KMS-11 (cell line): ENCODE data around the gene MEP1A.
"Not testable (repeated sequence)": the region's sequence is repeated elsewhere in the genome, so short reads cannot be mapped to it uniquely, and the experiment has no call there.

Experiments used
- H2AFZ ChIP-seq: fragments of 200-600 bp; sonication (generic); 2 replicates; pipeline ENCODE4 v1.6.1; 2016; ENCODE audit warnings: antibody characterized with exemption, mixed run types, low read depth
- H3K27ac ChIP-seq: fragments of 200-600 bp; sonication (generic); 2 replicates; pipeline ENCODE4 v1.6.1; 2016; ENCODE audit warnings: mild to moderate bottlenecking, mixed run types
- H3K27me3 ChIP-seq: fragments of 200-600 bp; sonication (generic); 2 replicates; pipeline ENCODE4 v1.6.1; 2017; ENCODE audit warnings: mild to moderate bottlenecking, low read depth, mixed run types, moderate library complexity; ENCODE audit not compliant: insufficient read depth
- H3K36me3 ChIP-seq: fragments of 200-600 bp; sonication (generic); 2 replicates; pipeline ENCODE4 v1.6.1; 2017; ENCODE audit warnings: mild to moderate bottlenecking, mixed run types; ENCODE audit not compliant: insufficient read depth
- H3K4me1 ChIP-seq: fragments of 200-600 bp; sonication (generic); 2 replicates; pipeline ENCODE4 v1.6.1; 2016; ENCODE audit warnings: mild to moderate bottlenecking, low read depth, mixed run types; ENCODE audit not compliant: poor library complexity, severe bottlenecking
- H3K4me2 ChIP-seq: fragments of 200-600 bp; sonication (generic); 2 replicates; pipeline ENCODE4 v1.7.0; 2016; ENCODE audit warnings: mild to moderate bottlenecking, mixed run types
- H3K4me3 ChIP-seq: fragments of 200-600 bp; sonication (generic); IDR thresholded peaks from 2 replicates; pipeline ENCODE4 v1.6.1; 2017; ENCODE audit warnings: low read depth, low read length, mixed read lengths; ENCODE audit not compliant: insufficient read depth
- H3K79me2 ChIP-seq: fragments of 200-600 bp; sonication (generic); 2 replicates; pipeline ENCODE4 v1.6.1; 2016; ENCODE audit warnings: low read depth, mixed run types; ENCODE audit not compliant: insufficient read depth
- H3K9ac ChIP-seq: fragments of 200-600 bp; sonication (generic); 2 replicates; pipeline ENCODE4 v1.6.1; 2016; ENCODE audit warnings: mild to moderate bottlenecking, mixed run types
- H4K20me1 ChIP-seq: fragments of 200-600 bp; sonication (generic); 2 replicates; pipeline ENCODE4 v1.6.1; 2016; ENCODE audit warnings: mild to moderate bottlenecking, mixed run types; ENCODE audit not compliant: insufficient read depth
- CTCF ChIP-seq: fragments of 200-600 bp; sonication (generic); conservative IDR thresholded peaks from 2 replicates; pipeline ENCODE4 v1.6.1; 2017; ENCODE audit warnings: low read depth, mild to moderate bottlenecking, antibody characterized with exemption, low read length, moderate library complexity, mixed read lengths

Gene MEP1A

GRCh38 chr6:46828939-46829338 lies 35.8 kb downstream of the MEP1A start:
- H3K4me1 ChIP-seq: no peaks in the 10 kb centered on the region
- no peak overlapping the region for H2AFZ ChIP-seq
- H3K79me2 ChIP-seq: no peaks in the 10 kb centered on the region
- H3K9ac ChIP-seq: no peak overlapping the region
- H3K36me3 ChIP-seq: no peaks in the 10 kb centered on the region
- H3K4me2 ChIP-seq: no peak overlapping the region
- TF ChIP-seq CTCF: no peak
- no peaks in the 10 kb centered on the region for H3K27me3 ChIP-seq
- H3K4me3 ChIP-seq: no peak overlapping the region
- no peak overlapping the region for H3K27ac ChIP-seq
- H4K20me1 ChIP-seq: no peaks in the 10 kb centered on the region

GRCh38 chr6:46832816-46833215 lies 39.6 kb downstream of the MEP1A start:
- no peak overlapping the region for H3K27ac ChIP-seq
- no peaks in the 10 kb centered on the region for H3K79me2 ChIP-seq
- H3K4me3 ChIP-seq: no peak overlapping the region
- no peak overlapping the region for H3K9ac ChIP-seq
- no peaks in the 10 kb centered on the region for H3K27me3 ChIP-seq
- H3K4me1 ChIP-seq: no peaks in the 10 kb centered on the region
- TF ChIP-seq CTCF: no peak
- no peaks in the 10 kb centered on the region for H3K36me3 ChIP-seq
- H4K20me1 ChIP-seq: no peaks in the 10 kb centered on the region
- no peak overlapping the region for H3K4me2 ChIP-seq
- H2AFZ ChIP-seq: no peak overlapping the region

GRCh38 chr6:46834257-46834916 lies 41.2 kb downstream of the MEP1A start:
- not testable (repeated sequence) for H3K4me2 ChIP-seq, H3K9ac ChIP-seq, H3K4me1 ChIP-seq, H3K79me2 ChIP-seq, H3K27me3 ChIP-seq, H3K27ac ChIP-seq, H3K36me3 ChIP-seq, H2AFZ ChIP-seq, H4K20me1 ChIP-seq, H3K4me3 ChIP-seq

GRCh38 chr6:46834991-46835390 lies 41.8 kb downstream of the MEP1A start:
- not testable (repeated sequence) for H3K9ac ChIP-seq, H4K20me1 ChIP-seq, H3K4me2 ChIP-seq, H3K27ac ChIP-seq, H3K79me2 ChIP-seq, H3K4me1 ChIP-seq, H3K36me3 ChIP-seq, H3K4me3 ChIP-seq, H2AFZ ChIP-seq, H3K27me3 ChIP-seq

GRCh38 chr6:46838033-46838432 lies 44.8 kb downstream of the MEP1A start:
- H3K36me3 ChIP-seq: no peaks in the 10 kb centered on the region
- no peak overlapping the region for H3K4me3 ChIP-seq
- no peak overlapping the region for H2AFZ ChIP-seq
- H3K27ac ChIP-seq: no peak overlapping the region
- no peak for TF ChIP-seq CTCF
- no peaks in the 10 kb centered on the region for H4K20me1 ChIP-seq
- H3K9ac ChIP-seq: no peak overlapping the region
- H3K27me3 ChIP-seq: no peaks in the 10 kb centered on the region
- no peaks in the 10 kb centered on the region for H3K4me1 ChIP-seq
- no peaks in the 10 kb centered on the region for H3K79me2 ChIP-seq
- no peak overlapping the region for H3K4me2 ChIP-seq

GRCh38 chr6:46842252-46842846 lies 49.2 kb downstream of the MEP1A start:
- not testable (repeated sequence) for H2AFZ ChIP-seq, H3K4me1 ChIP-seq, H3K36me3 ChIP-seq

More at GRCh38 chr6:46842252-46842846, 49.2 kb downstream of the MEP1A start:
- H3K9ac ChIP-seq, H3K27me3 ChIP-seq, H4K20me1 ChIP-seq, H3K4me2 ChIP-seq, H3K4me3 ChIP-seq, H3K79me2 ChIP-seq, H3K27ac ChIP-seq: not testable (repeated sequence)
